ENCODE data around the gene OSGIN1.

Gene OSGIN1, protein sequence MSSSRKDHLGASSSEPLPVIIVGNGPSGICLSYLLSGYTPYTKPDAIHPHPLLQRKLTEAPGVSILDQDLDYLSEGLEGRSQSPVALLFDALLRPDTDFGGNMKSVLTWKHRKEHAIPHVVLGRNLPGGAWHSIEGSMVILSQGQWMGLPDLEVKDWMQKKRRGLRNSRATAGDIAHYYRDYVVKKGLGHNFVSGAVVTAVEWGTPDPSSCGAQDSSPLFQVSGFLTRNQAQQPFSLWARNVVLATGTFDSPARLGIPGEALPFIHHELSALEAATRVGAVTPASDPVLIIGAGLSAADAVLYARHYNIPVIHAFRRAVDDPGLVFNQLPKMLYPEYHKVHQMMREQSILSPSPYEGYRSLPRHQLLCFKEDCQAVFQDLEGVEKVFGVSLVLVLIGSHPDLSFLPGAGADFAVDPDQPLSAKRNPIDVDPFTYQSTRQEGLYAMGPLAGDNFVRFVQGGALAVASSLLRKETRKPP

GRCh38 chr16:83952940-83953795 is at the start of gene OSGIN1:
Gene OSGIN1 (plus strand): TSS chr16:83953240. CDS start chr16:83957672, 4,432 bp downstream.
- peak; percentile 52 to 71 (median 54) for DNase-seq (ENCODE audit: low read depth in 2 of 3, low spot score in 2 of 3)

GRCh38 chr16:83903751-83904150 is 49.3 kb upstream of the OSGIN1 start:
- DNase-seq (ENCODE audit: low read depth in 2 of 3, low spot score in 2 of 3), result no peak

DNA sequence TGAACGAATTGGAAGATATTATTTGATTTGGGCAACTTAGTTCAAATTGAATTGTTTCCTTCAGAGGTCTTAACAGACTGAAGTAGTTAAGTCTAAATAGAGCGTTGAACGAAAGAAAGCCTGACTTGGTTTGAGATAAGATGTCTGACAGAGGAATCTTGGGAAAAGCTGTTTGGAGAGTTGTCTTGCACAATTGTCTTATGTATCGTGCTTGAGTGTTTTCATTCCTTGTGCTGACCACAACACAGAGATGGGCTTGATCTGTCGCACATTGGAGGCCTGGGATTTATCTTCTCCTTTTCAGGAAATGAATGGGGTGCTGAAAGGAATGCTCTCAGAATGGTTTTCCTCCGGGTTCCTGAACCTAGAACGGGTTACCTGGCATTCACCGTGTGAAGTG is 46.4 kb upstream of the OSGIN1 start:
- no peak for DNase-seq (ENCODE audit: low read depth in 2 of 3, low spot score in 2 of 3)

GRCh38 chr16:83907111-83907510 is 45.9 kb upstream of the OSGIN1 start:
- DNase-seq (ENCODE audit: low read depth in 2 of 3, low spot score in 2 of 3), result no peak

DNA sequence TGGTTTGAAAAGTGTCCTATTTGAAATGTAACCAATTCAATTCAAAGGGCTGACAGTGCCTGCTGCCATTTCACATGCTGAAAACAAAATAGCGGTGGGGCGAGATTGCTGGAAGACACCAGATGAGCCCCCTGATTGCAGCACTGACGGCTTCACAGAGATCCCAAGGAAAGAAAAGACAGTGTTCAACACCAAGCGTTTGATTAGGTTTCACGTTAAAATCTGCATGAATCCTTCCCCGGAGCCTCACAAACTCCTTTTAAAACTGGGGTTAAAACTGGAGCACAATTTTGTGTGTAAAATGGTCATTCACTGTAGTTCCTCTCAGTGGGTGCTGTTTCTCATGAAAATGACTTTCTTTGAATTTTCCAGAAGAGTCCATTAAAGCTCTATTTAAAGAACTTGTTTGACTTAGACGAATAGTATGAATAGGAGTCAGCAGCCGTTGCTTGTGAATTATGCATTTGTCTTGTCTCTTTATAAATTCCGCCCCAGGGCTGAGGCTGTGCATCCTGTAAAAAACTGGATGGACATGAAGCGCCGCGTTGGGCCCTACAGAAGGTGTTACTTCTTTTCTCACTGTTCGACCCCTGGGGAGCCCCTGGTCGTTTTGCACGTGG is 45.3 kb upstream of the OSGIN1 start:
- no peak for DNase-seq (ENCODE audit: low read depth in 2 of 3, low spot score in 2 of 3)

DNA sequence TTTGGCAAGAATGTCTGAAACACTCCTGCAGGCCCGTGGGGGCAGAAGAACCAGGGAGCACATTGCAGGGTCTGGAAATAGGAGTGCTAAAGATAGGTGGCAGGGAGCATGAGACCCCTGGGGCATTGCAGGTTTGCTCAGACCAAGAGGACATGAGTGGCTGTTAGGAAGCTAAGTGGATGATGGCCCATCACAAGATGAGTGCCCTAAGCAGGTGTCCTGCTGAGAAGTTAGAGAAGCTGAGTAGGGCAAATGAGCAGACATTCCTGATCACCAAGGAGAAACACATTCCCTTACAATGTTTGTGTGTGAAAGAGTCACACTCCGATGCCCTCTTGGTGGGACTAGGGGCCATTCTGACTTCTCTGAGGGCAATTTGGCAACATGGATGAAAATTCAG is 44.2 kb upstream of the OSGIN1 start:
- no peak for DNase-seq (ENCODE audit: low read depth in 2 of 3, low spot score in 2 of 3)

GRCh38 chr16:83911290-83911689 is 41.8 kb upstream of the OSGIN1 start:
- DNase-seq (ENCODE audit: low read depth in 2 of 3, low spot score in 2 of 3), result no peak

DNA sequence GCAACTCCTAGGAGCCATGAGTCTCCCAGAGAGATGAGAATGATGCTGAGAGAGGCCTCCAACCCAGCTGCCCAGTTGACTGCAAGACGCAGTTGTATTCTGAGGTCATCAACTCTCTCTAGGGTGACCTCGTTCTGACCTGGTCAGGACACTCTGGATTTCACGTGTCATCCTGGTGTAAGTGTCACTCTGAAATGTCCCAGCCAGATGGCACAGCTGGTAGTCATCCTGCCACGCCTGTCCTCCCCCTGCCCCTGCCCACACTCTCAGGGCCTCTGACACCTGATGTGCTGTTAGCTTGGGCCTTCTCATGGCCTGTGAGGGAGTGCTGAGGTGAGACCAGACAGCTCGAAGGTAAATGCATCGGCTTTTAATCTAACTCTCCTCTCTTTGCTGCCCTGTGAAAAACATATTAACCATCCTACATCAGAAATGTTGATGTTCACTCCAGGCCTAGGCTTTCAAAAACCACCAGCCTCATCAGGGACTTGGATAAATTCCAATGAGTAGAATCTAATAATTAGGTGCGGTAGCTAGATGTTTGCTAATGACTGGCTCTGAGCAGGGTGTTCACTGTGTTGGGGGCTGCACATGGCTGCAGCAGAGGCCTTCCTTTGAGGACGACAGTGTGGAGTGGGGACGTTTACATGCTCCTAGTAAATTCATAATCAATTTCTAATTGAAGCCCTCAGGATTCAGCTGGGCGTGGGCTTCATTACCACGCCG is 40.4 kb upstream of the OSGIN1 start:
- DNase-seq (ENCODE audit: low read depth in 2 of 3, low spot score in 2 of 3), result no peak

DNA sequence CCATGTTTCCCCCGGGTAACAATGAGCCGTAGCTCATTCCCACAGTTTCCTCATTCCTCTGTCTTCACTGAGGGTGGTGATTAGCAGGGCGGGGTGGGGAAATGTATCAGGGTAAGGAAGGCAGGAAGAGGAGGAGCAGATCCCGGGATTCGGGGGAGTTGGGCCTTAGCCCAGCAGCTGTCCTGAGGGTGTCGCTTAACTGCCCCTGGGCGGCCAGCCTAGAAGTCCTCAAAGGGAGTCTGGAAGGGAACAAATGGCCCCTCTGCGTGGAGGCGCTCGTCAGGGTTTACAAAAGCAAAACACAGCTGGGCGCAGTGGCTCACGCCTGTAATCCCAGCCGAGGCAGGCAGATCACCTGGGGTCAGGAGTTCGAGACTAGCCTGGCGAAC is 39.8 kb upstream of the OSGIN1 start:
- no peak for DNase-seq (ENCODE audit: low read depth in 2 of 3, low spot score in 2 of 3)

- DNase-seq (ENCODE audit: low read depth in 2 of 3, low spot score in 2 of 3), result no peak
These were observed 38.8 kb upstream of the OSGIN1 start for GRCh38 chr16:83914091-83914710.

GRCh38 chr16:83915081-83915480 is 38.0 kb upstream of the OSGIN1 start:
- no peak for DNase-seq (ENCODE audit: low read depth in 2 of 3, low spot score in 2 of 3)

- no peak for DNase-seq (ENCODE audit: low read depth in 2 of 3, low spot score in 2 of 3)
These were observed 37.5 kb upstream of the OSGIN1 start for GRCh38 chr16:83915491-83915890.

DNA sequence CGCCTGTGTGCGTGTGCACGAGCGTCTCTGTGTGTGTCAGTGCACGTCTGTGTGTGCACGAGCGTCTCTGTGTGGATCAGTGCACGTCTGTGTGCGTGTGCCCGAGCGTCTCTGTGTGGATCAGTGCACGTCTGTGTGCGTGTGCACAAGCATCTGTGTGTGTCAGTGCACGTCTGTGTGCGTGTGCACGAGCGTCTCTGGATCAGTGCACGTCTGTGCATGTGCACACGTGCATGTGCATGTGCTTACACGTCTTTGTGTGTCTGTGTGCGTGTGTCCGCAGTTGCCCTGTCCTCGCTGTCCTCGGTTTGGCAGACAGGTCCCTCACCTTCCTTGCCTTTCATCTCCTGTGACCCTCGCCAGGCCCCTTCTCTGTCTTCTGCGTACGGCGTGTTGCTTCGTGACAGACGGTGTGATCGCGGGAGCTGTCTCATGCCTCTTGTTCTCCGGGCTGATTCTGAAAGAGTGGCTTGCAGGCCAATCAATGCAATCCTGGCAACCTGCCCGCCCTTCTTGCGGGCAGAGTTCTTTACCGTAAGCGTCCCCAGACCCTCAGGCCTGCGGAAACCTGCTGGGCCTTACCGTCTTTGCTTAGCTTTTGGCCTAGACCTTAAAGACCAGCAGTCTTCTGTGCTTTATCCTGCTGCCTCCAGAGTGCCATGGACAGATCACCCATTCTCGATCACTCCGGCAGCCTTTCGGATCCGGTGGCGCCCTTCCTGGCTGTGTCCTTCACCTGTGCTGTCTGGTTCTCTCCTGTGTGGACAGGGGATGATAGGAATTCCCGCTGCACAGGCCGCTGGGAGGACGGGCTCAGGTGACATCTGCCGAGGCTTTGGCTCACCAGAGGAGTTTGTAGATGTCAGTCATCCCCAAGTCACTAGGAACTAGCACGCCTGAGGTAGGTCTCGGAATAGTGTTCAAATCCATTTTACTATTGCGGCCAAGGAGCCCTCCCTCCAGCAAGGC is 35.6 kb upstream of the OSGIN1 start:
- DNase-seq (ENCODE audit: low read depth in 2 of 3, low spot score in 2 of 3), result no peak

DNA sequence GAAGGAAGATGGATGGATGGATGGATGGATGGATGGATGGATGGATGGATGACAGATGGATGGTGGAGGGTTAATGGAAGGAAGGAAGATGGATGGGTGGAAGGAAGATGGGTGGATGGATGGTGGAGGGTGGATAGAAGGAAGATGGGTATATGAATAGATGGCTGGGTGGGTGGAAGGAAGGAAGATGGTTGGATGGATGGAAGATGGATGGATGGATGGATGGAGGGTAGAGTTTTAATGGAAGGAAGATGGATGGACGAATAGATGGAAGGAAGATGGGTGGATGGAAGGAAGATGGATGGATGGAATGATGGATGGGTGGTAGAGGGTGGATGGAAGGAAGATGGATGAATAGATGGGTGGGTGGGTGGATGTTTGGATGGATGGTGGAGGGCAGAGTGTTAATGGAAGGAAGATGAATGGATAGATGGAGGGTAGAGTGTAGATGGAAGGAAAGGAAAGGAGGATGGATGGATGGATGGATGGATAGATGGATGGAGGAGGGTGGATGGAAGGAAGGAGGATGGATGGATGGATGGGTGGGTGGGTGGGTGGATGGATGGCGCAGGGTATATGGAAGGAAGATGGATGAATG is 32.0 kb upstream of the OSGIN1 start:
- no peak for DNase-seq (ENCODE audit: low read depth in 2 of 3, low spot score in 2 of 3)

DNA sequence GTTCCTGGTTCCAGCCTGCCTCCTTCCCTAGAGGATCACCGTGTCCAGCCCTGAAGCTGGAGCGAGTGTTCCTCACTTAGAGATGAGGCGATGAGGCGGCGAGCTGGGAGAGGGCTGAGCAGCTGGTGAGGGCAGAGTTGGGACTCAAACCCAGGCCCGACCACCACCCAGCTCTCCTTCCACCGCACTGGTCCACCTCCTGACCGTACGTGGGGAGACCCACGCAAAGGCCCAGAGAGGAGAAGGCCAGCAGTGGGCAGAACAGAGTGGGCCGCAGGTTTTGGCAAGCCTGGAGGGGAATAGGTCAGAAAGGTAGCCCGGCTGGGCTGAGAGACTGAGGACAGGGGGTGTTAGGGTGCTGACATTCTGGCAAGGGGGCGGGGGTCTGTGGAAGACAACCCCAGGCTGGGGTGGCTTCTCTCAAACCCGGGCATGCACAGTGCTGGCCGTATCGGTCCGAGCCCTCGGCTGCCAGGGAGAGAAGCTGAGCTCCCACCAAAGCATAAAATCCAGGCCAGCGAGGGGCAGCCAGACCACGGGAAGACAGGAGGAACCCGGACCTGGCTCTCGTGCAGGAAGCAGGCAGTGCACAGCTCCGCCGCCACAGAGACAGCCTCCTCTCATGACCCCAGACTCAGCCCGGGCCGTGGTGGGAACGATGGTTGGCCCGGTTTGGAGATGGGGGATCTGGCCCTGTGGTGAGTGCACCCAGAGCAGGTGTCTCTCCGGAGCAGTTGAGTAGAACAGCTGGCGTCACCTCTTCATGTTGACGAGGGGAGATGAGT is 29.3 kb upstream of the OSGIN1 start:
- no peak for DNase-seq (ENCODE audit: low read depth in 2 of 3, low spot score in 2 of 3)

GRCh38 chr16:83924686-83925085 is 28.4 kb upstream of the OSGIN1 start:
- no peak for DNase-seq (ENCODE audit: low read depth in 2 of 3, low spot score in 2 of 3)

- no peak for DNase-seq (ENCODE audit: low read depth in 2 of 3, low spot score in 2 of 3)
These were observed 27.7 kb upstream of the OSGIN1 start for GRCh38 chr16:83925095-83925905.
